A549 (cell line): ENCODE data around the gene KHDRBS2. TPM values are rescaled to one million over a fixed set of nuclear protein-coding genes. Genes with fewer than 3 reads are reported as not detected.

Experiments
- ATAC-seq, 2 experiments: fragments of 200-7000 bp in 1 of 2; fragments of >200 bp in 1 of 2; cut with Nextera tagmentation in 1 of 2; cut with Tn5 transposase in 1 of 2; 3 replicates each; pipeline versions ENCODE4 v1.8.0 to v1.9.1; 2018 to 2020; ENCODE audit warnings: mild to moderate bottlenecking in 1 of 2, moderate library complexity in 1 of 2
- CTCF ChIA-PET: fragments of 300-600 bp; sonication (Branson Sonifier 250); formaldehyde crosslinking; extraction: SDS; loops from one replicate; lab custom pipeline; 2021; ENCODE audit warnings: antibody characterized with exemption, inconsistent platforms; lab: Yijun Ruan, JAX
- POLR2A ChIA-PET: fragments of 350-600 bp; formaldehyde crosslinking; extraction: SDS; loops from one replicate; lab custom pipeline; 2021; ENCODE audit warnings: antibody characterized with exemption, inconsistent platforms; lab: Yijun Ruan, JAX
- DNase-seq, 2 experiments: peaks; one replicate each; pipeline versions ENCODE4 v3.0.0 to v3.0.0-alpha.2; 2011 to 2016; ENCODE audit warnings: low read depth in 1 of 2, low spot score in 1 of 2
- FAIRE-seq: peaks from 2 replicates; lab custom pipeline; 2011; peaks lifted over from hg19 to GRCh38; lab: Jason Lieb, UNC
- H3K27ac ChIP-seq, 2 experiments: fragments of >200 bp; sonication (Bioruptor Twin); formaldehyde crosslinking; 3 replicates each; pipeline ENCODE4 v1.5.1; 2016 to 2017
- H3K4me1 ChIP-seq: fragments of >200 bp; sonication (Bioruptor Twin); formaldehyde crosslinking; 3 replicates; pipeline ENCODE4 v1.6.1; 2016
- H3K4me2 ChIP-seq: fragments of >200 bp; sonication (Bioruptor Twin); formaldehyde crosslinking; 3 replicates; pipeline ENCODE4 v1.6.1; 2016
- H3K4me3 ChIP-seq: fragments of >200 bp; sonication (Bioruptor Twin); formaldehyde crosslinking; 3 replicates; pipeline ENCODE4 v1.5.1; 2016
- H3K9me3 ChIP-seq: fragments of >200 bp; sonication (Bioruptor Twin); formaldehyde crosslinking; 3 replicates; pipeline ENCODE4 v1.6.1; 2016
- ATOH8 ChIP-seq: fragments of 250-450 bp; sonication (Bioruptor Pico); IDR thresholded peaks from 2 replicates; pipeline ENCODE4 v1.5.0; 2020; ENCODE audit warnings: low read depth, mild to moderate bottlenecking, moderate library complexity
- CBX2 ChIP-seq: fragments of 200-600 bp; sonication (generic); IDR thresholded peaks from 2 replicates; pipeline ENCODE4 v1.6.1; 2016; ENCODE audit warnings: low read depth, mild to moderate bottlenecking, borderline replicate concordance
- CBX8 ChIP-seq: fragments of 200-600 bp; sonication (generic); IDR thresholded peaks from 2 replicates; pipeline ENCODE4 v1.6.1; 2016
- CHD4 ChIP-seq: fragments of 200-600 bp; sonication (generic); IDR thresholded peaks from 2 replicates; pipeline ENCODE4 v1.6.1; 2016; ENCODE audit warnings: antibody characterized with exemption, mild to moderate bottlenecking, borderline replicate concordance
- CTCF ChIP-seq: fragments of >200 bp; sonication (Bioruptor Twin); formaldehyde crosslinking; IDR thresholded peaks from 3 replicates; pipeline ENCODE4 v1.5.1; 2016
- E2F6 ChIP-seq: IDR thresholded peaks from 2 replicates; pipeline ENCODE4 v1.6.1; 2012; ENCODE audit warnings: low read depth, borderline replicate concordance
- EHMT2 ChIP-seq: fragments of 200-600 bp; sonication (generic); IDR thresholded peaks from 2 replicates; pipeline ENCODE4 v1.6.1; 2016; ENCODE audit warnings: antibody characterized with exemption, low read depth, mild to moderate bottlenecking, moderate library complexity
- ELK1 ChIP-seq: fragments of 150-350 bp; IDR thresholded peaks from 2 replicates; pipeline ENCODE4 v1.6.1; 2014; ENCODE audit warnings: low read depth, mild to moderate bottlenecking, low read length
- ESRRA ChIP-seq: fragments of 150-350 bp; IDR thresholded peaks from 2 replicates; pipeline ENCODE4 v1.6.1; 2014; ENCODE audit warnings: mild to moderate bottlenecking, low read length, borderline replicate concordance
- HES2 ChIP-seq: fragments of >200 bp; sonication (Bioruptor Twin); formaldehyde crosslinking; IDR thresholded peaks from 2 replicates; pipeline ENCODE4 v1.6.1; 2016
- HMGXB4 ChIP-seq: fragments of 250-450 bp; sonication (Bioruptor Pico); IDR thresholded peaks from 2 replicates; pipeline ENCODE4 v1.5.0; 2021; ENCODE audit warnings: mild to moderate bottlenecking, moderate library complexity, borderline replicate concordance
- HOXA7 ChIP-seq: fragments of 250-450 bp; sonication (Bioruptor Pico); IDR thresholded peaks from 2 replicates; pipeline ENCODE4 v1.5.0; 2020; ENCODE audit warnings: mild to moderate bottlenecking, moderate library complexity
- KDM1A ChIP-seq: fragments of 200-600 bp; sonication (generic); IDR thresholded peaks from 2 replicates; pipeline ENCODE4 v1.6.1; 2016; ENCODE audit warnings: low read depth, mild to moderate bottlenecking
- MYC ChIP-seq: IDR thresholded peaks from 2 replicates; pipeline ENCODE4 v1.6.1; 2012; ENCODE audit warnings: mild to moderate bottlenecking, inconsistent platforms, low read length, improper control_type of control experiment, borderline replicate concordance
- PBX3 ChIP-seq: IDR thresholded peaks from 2 replicates; pipeline ENCODE4 v1.6.1; 2012
- POLR2AphosphoS2 ChIP-seq: conservative IDR thresholded peaks from 2 replicates; pipeline ENCODE4 v1.6.1; 2012; ENCODE audit warnings: low read length, improper control_type of control experiment, inconsistent platforms
- RAD21 ChIP-seq, 2 experiments: fragments of >200 bp in 1 of 2; sonication (Bioruptor Twin) in 1 of 2; formaldehyde crosslinking in 1 of 2; IDR thresholded peaks in 1 of 2; conservative IDR thresholded peaks in 1 of 2; 2 replicates in 1 of 2; 3 replicates in 1 of 2; pipeline ENCODE4 v1.6.1; 2012 to 2018; ENCODE audit warnings: inconsistent platforms in 1 of 2
- RARB ChIP-seq: fragments of 250-450 bp; sonication (Bioruptor Pico); IDR thresholded peaks from 2 replicates; pipeline ENCODE4 v1.8.0; 2021; ENCODE audit warnings: mild to moderate bottlenecking, moderate library complexity
- RCOR1 ChIP-seq: fragments of 150-350 bp; IDR thresholded peaks from 2 replicates; pipeline ENCODE4 v1.6.1; 2014; ENCODE audit warnings: antibody characterized with exemption, low read length, low read depth
- RNF2 ChIP-seq: fragments of 200-600 bp; sonication (generic); IDR thresholded peaks from 2 replicates; pipeline ENCODE4 v1.6.1; 2016; ENCODE audit warnings: low read depth, mild to moderate bottlenecking, antibody characterized with exemption, moderate library complexity, borderline replicate concordance
- SMC3 ChIP-seq: fragments of >200 bp; sonication (Bioruptor Twin); formaldehyde crosslinking; IDR thresholded peaks from 3 replicates; pipeline ENCODE4 v1.6.1; 2018; ENCODE audit warnings: inconsistent platforms
- SREBF2 ChIP-seq: fragments of 450-650 bp; IDR thresholded peaks from 2 replicates; pipeline ENCODE4 v1.6.1; 2014; ENCODE audit warnings: mild to moderate bottlenecking, moderate library complexity
- TFCP2L1 ChIP-seq: fragments of 250-450 bp; sonication (Bioruptor Pico); IDR thresholded peaks from 2 replicates; pipeline ENCODE4 v1.5.0; 2021; ENCODE audit warnings: mild to moderate bottlenecking
- TP53 ChIP-seq: fragments of 250-450 bp; sonication (Bioruptor Pico); IDR thresholded peaks from 2 replicates; pipeline ENCODE4 v1.5.0; 2021; ENCODE audit warnings: mild to moderate bottlenecking, moderate library complexity
- USF2 ChIP-seq: fragments of 450-650 bp; IDR thresholded peaks from 2 replicates; pipeline ENCODE4 v1.6.1; 2014; ENCODE audit warnings: antibody characterized with exemption
- ZC3H11A ChIP-seq: fragments of 450-650 bp; IDR thresholded peaks from 2 replicates; pipeline ENCODE4 v1.6.1; 2014; ENCODE audit warnings: antibody characterized with exemption, mild to moderate bottlenecking
- ZNF302 ChIP-seq: fragments of 250-450 bp; sonication (Bioruptor Pico); IDR thresholded peaks from 2 replicates; pipeline ENCODE4 v1.9.0; 2021; ENCODE audit warnings: inconsistent platforms, mild to moderate bottlenecking, moderate library complexity
- ZSCAN20 ChIP-seq: fragments of 250-450 bp; sonication (Bioruptor Pico); IDR thresholded peaks from 2 replicates; pipeline ENCODE4 v1.8.0; 2022; ENCODE audit warnings: mild to moderate bottlenecking, moderate library complexity
- WGBS: methylation state at CpG from one replicate; pipeline ENCODE4 v1.1.6; 2017; ENCODE audit errors: missing lambda C conversion rate; 5-methylcytosine and 5-hydroxymethylcytosine counted together
- polyA plus RNA-seq, 4 experiments: library from polyadenylated mRNA; depleted of rRNA in 3 of 4; stranded (reverse); fragments of >200 nt; fragmentation: RNase III in 1 of 4; extraction: RNeasy Plus Mini Kit Qiagen cat#74134 plus additional on column Dnase treatment in 1 of 4; gene quantifications; 2 replicates in 3 of 4; 3 replicates in 1 of 4; pipeline ENCODE4 v1.2.3, GENCODE V29; 2011 to 2017

The KHDRBS2 gene
- polyA plus RNA-seq, 2 of the 4 experiments (the other 2 are of a cell fraction), result not detected

- ChIA-PET CTCF (no interaction called here), POLR2A (no interaction called here)
- FAIRE-seq (no peak), DNase-seq (no peak), ATAC-seq (no peak)
- Histone ChIP-seq H3K4me2 (no peak overlapping the region), H3K27ac (no peak overlapping the region), H3K4me1 (no peaks in the 10 kb centered on the region), H3K4me3 (no peak overlapping the region), H3K9me3 (no peaks in the 10 kb centered on the region)
- TF ChIP-seq HMGXB4 (CRISPR knock-in tag) (no peak), ZSCAN20 (CRISPR knock-in tag) (no peak), SREBF2 (no peak), TP53 (no peak), RAD21 (conservative IDR thresholded peaks at IDR 0.05 in 1 of 2, IDR thresholded peaks at IDR 0.05 in 1 of 2) (no peak), RARB (CRISPR knock-in tag) (no peak), SMC3 (no peak), KDM1A (no peak), ZNF302 (CRISPR knock-in tag) (no peak), POLR2AphosphoS2 (no peak), CHD4 (no peak), ZC3H11A (no peak), PBX3 (no peak), CTCF (no peak), ELK1 (no peak), CBX8 (no peak), HES2 (no peak), RNF2 (no peak), HOXA7 (CRISPR knock-in tag) (no peak)
Measured at GRCh38 chr6:61841958-61842357, 444.1 kb downstream of the KHDRBS2 start.

- Histone ChIP-seq H3K27ac (no peak overlapping the region), H3K4me3 (no peak overlapping the region), H3K9me3 (no peaks in the 10 kb centered on the region), H3K4me1 (no peaks in the 10 kb centered on the region), H3K4me2 (no peak overlapping the region)
- 3% methylated on average over 2 of the region's 2 CpGs for WGBS
- ATAC-seq (no peak), DNase-seq (no peak), FAIRE-seq (no peak)
- ChIA-PET CTCF (no interaction called here), POLR2A (no interaction called here)
- TF ChIP-seq USF2 (no peak), CHD4 (no peak), ESRRA (no peak), E2F6 (no peak), MYC (no peak), ATOH8 (CRISPR knock-in tag) (no peak), EHMT2 (no peak), CBX2 (no peak), ZNF302 (CRISPR knock-in tag) (no peak), CBX8 (no peak), HMGXB4 (CRISPR knock-in tag) (no peak), TFCP2L1 (CRISPR knock-in tag) (no peak), RCOR1 (no peak)
Measured at GRCh38 chr6:61835237-61835636, 450.8 kb downstream of the KHDRBS2 start.
